A549 (cell line): ENCODE measurements around the gene CLSTN2.

Experiments
- CEBPB ChIP-seq, 2 experiments: fragments of >200 bp in 1 of 2; sonication (Bioruptor Twin) in 1 of 2; formaldehyde crosslinking in 1 of 2; IDR thresholded peaks; 2 replicates each; pipeline ENCODE4 v1.6.1; 2012 to 2016
- CTCF ChIP-seq: fragments of >200 bp; sonication (Bioruptor Twin); formaldehyde crosslinking; IDR thresholded peaks from 3 replicates; pipeline ENCODE4 v1.5.1; 2016
- EP300 ChIP-seq, 2 experiments: fragments of >200 bp; sonication (Bioruptor Twin); formaldehyde crosslinking; IDR thresholded peaks; 2 replicates in 1 of 2; 3 replicates in 1 of 2; pipeline ENCODE4 v1.6.1; 2016 to 2017
- ESRRA ChIP-seq: fragments of 150-350 bp; IDR thresholded peaks from 2 replicates; pipeline ENCODE4 v1.6.1; 2014; ENCODE audit warnings: mild to moderate bottlenecking, low read length, borderline replicate concordance
- MAFK ChIP-seq: fragments of 450-650 bp; IDR thresholded peaks from 2 replicates; pipeline ENCODE4 v1.6.1; 2014; ENCODE audit not compliant: partially characterized antibody
- MAX ChIP-seq: IDR thresholded peaks from 2 replicates; pipeline ENCODE4 v1.6.1; 2012
- POLR2A ChIP-seq: IDR thresholded peaks from 2 replicates; pipeline ENCODE4 v1.6.1; 2012; ENCODE audit warnings: mild to moderate bottlenecking, low read length
- POLR2AphosphoS2 ChIP-seq: conservative IDR thresholded peaks from 2 replicates; pipeline ENCODE4 v1.6.1; 2012; ENCODE audit warnings: low read length, improper control_type of control experiment, inconsistent platforms
- RAD21 ChIP-seq, 2 experiments: fragments of >200 bp in 1 of 2; sonication (Bioruptor Twin) in 1 of 2; formaldehyde crosslinking in 1 of 2; IDR thresholded peaks in 1 of 2; conservative IDR thresholded peaks in 1 of 2; 2 replicates in 1 of 2; 3 replicates in 1 of 2; pipeline ENCODE4 v1.6.1; 2012 to 2018; ENCODE audit warnings: inconsistent platforms in 1 of 2
- ZSCAN20 ChIP-seq: fragments of 250-450 bp; sonication (Bioruptor Pico); IDR thresholded peaks from 2 replicates; pipeline ENCODE4 v1.8.0; 2022; ENCODE audit warnings: mild to moderate bottlenecking, moderate library complexity

GRCh38 chr3:140541975-140542653, 607.1 kb downstream of the CLSTN2 start:
- TF ChIP-seq CTCF: no peak
- no peak for TF ChIP-seq RAD21 (conservative IDR thresholded peaks at IDR 0.05 in 1 of 2, IDR thresholded peaks at IDR 0.05 in 1 of 2)
- no peak for TF ChIP-seq ESRRA
- TF ChIP-seq POLR2AphosphoS2: no peak
- TF ChIP-seq POLR2A: no peak
- TF ChIP-seq MAFK: no peak
- TF ChIP-seq MAX: no peak
- TF ChIP-seq ZSCAN20 (CRISPR knock-in tag): no peak
- TF ChIP-seq EP300 (IDR thresholded peaks at IDR 0.05): no peak
- no peak for TF ChIP-seq CEBPB (IDR thresholded peaks at IDR 0.05)
